PC-9 (cell line): ENCODE results near the gene ATG2A. TPM values are rescaled to one million over a fixed set of nuclear protein-coding genes. Genes with fewer than 3 reads are reported as not detected.

ENCODE experiments used
- BruUV-seq: library from RNA; stranded (reverse); fragments of 400-500 nt; replicated peaks from 2 replicates; lab custom pipeline; 2021; lab: Mats Ljungman, UMichigan
- CTCF ChIA-PET: fragments of 300-600 bp; sonication (Branson Sonifier 250); formaldehyde crosslinking; loops from one replicate; lab custom pipeline; 2022; ENCODE audit warnings: antibody characterized with exemption; lab: Charles Lee
- POLR2A ChIA-PET: fragments of 300-600 bp; sonication (Branson Sonifier 250); formaldehyde crosslinking; loops from one replicate; lab custom pipeline; 2022; ENCODE audit warnings: antibody characterized with exemption; ENCODE audit not compliant: unreplicated experiment; lab: Charles Lee
- DNase-seq, 2 experiments: peaks; one replicate each; pipeline versions ENCODE4 v3.0.0 to v3.0.0-alpha.2; 2015 to 2022; ENCODE audit warnings: mixed read lengths in 1 of 2
- H2AFZ ChIP-seq: fragments of 200-600 bp; sonication (generic); 2 replicates; pipeline ENCODE4 v1.8.1; 2017; ENCODE audit warnings: antibody characterized with exemption
- H3F3A ChIP-seq: fragments of 200-600 bp; sonication (generic); 2 replicates; pipeline ENCODE4 v1.8.1; 2017; ENCODE audit warnings: antibody characterized with exemption, mild to moderate bottlenecking, low read depth; ENCODE audit not compliant: insufficient read depth
- H3K27ac ChIP-seq: fragments of 200-600 bp; sonication (generic); 2 replicates; pipeline ENCODE4 v1.6.1; 2016; ENCODE audit warnings: mixed run types
- H3K27me3 ChIP-seq: fragments of 200-600 bp; sonication (generic); 2 replicates; pipeline ENCODE4 v1.6.1; 2016; ENCODE audit warnings: low read depth, mixed run types; ENCODE audit not compliant: insufficient read depth
- H3K36me3 ChIP-seq: fragments of 200-600 bp; sonication (generic); 2 replicates; pipeline ENCODE4 v1.6.1; 2016; ENCODE audit warnings: low read depth, mixed run types
- H3K4me1 ChIP-seq: fragments of 200-600 bp; sonication (generic); replicated peaks from 2 replicates; pipeline ENCODE4 v1.6.1; 2016; ENCODE audit warnings: mixed run types; ENCODE audit not compliant: insufficient read depth
- H3K4me2 ChIP-seq: fragments of 200-600 bp; sonication (generic); 2 replicates; pipeline ENCODE4 v1.6.1; 2017; ENCODE audit warnings: mixed run types
- H3K4me3 ChIP-seq: fragments of 200-600 bp; sonication (generic); 2 replicates; pipeline ENCODE4 v1.6.1; 2016; ENCODE audit warnings: mixed run types
- H3K79me2 ChIP-seq: fragments of 200-600 bp; sonication (generic); 2 replicates; pipeline ENCODE4 v1.6.1; 2017; ENCODE audit warnings: low read depth, mixed run types
- H3K9me2 ChIP-seq: fragments of 200-600 bp; sonication (generic); 2 replicates; pipeline ENCODE4 v1.8.1; 2017; ENCODE audit warnings: mild to moderate bottlenecking; ENCODE audit not compliant: insufficient read depth
- H3K9me3 ChIP-seq: fragments of 200-600 bp; sonication (generic); 2 replicates; pipeline ENCODE4 v1.8.1; 2016; ENCODE audit warnings: low read depth; ENCODE audit not compliant: insufficient read depth
- H4K20me1 ChIP-seq: fragments of 200-600 bp; sonication (generic); 2 replicates; pipeline ENCODE4 v1.8.1; 2017; ENCODE audit not compliant: insufficient read depth
- EZH2 ChIP-seq: fragments of 200-600 bp; sonication (generic); IDR thresholded peaks from 2 replicates; pipeline ENCODE4 v1.8.0; 2017; ENCODE audit warnings: antibody characterized with exemption, low read depth
- intact Hi-C: fragments of 100-400 bp; cut with micrococcal nuclease; formaldehyde crosslinking; loops from one replicate; pipeline ENCODE4 v1.10.0; 2022; ENCODE audit not compliant: unreplicated experiment
- total RNA-seq: library from RNA; stranded (reverse); gene quantifications from 2 replicates; pipeline ENCODE4 v1.2.3, GENCODE V29; 2021
- TF ChIP-seq, protein P1 (sequence below): fragments of 200-600 bp; sonication (generic); conservative IDR thresholded peaks from 2 replicates; pipeline ENCODE4 v1.6.1; 2017; ENCODE audit warnings: mixed run types, antibody characterized with exemption, mild to moderate bottlenecking, moderate library complexity

Gene ATG2A
- total RNA-seq, 1 experiment from 2014 or later, result 48.2 TPM

- Histone ChIP-seq H3F3A (peaks cover 29% of the 10 kb centered on the region), H3K4me3 (no peak overlapping the region), H3K79me2 (peaks cover 99% of the 10 kb centered on the region), H3K9me2 (no peaks in the 10 kb centered on the region), H2AFZ (no peak overlapping the region), H3K9me3 (no peaks in the 10 kb centered on the region), H3K4me2 (peak overlapping the region; percentile 29; the same call in 1 of the 2 replicates), H3K36me3 (peaks cover 29% of the 10 kb centered on the region), H4K20me1 (peaks cover 75% of the 10 kb centered on the region), H3K4me1 (peaks cover 61% of the 10 kb centered on the region), H3K27me3 (no peaks in the 10 kb centered on the region), H3K27ac (0 out of 2 replicates have a peak overlapping the region, but pooled peaks have one; percentile 7)
- ChIA-PET CTCF (interaction anchor here (1.1 kb wide), 1 partner anchor 23 kb away, joined by 4 read pairs; no protein-coding TSS in a partner anchor), POLR2A (no interaction called here)
- no TSS peak for BruUV-seq
- no peak for DNase-seq
- intact Hi-C loops, result no loop called here
- no peak for TF ChIP-seq EZH2
- TF ChIP-seq, protein P1, sequence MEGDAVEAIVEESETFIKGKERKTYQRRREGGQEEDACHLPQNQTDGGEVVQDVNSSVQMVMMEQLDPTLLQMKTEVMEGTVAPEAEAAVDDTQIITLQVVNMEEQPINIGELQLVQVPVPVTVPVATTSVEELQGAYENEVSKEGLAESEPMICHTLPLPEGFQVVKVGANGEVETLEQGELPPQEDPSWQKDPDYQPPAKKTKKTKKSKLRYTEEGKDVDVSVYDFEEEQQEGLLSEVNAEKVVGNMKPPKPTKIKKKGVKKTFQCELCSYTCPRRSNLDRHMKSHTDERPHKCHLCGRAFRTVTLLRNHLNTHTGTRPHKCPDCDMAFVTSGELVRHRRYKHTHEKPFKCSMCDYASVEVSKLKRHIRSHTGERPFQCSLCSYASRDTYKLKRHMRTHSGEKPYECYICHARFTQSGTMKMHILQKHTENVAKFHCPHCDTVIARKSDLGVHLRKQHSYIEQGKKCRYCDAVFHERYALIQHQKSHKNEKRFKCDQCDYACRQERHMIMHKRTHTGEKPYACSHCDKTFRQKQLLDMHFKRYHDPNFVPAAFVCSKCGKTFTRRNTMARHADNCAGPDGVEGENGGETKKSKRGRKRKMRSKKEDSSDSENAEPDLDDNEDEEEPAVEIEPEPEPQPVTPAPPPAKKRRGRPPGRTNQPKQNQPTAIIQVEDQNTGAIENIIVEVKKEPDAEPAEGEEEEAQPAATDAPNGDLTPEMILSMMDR, result no peak
These were observed 46.0 kb downstream of the ATG2A start for GRCh38 chr11:64870893-64871466.

DNA sequence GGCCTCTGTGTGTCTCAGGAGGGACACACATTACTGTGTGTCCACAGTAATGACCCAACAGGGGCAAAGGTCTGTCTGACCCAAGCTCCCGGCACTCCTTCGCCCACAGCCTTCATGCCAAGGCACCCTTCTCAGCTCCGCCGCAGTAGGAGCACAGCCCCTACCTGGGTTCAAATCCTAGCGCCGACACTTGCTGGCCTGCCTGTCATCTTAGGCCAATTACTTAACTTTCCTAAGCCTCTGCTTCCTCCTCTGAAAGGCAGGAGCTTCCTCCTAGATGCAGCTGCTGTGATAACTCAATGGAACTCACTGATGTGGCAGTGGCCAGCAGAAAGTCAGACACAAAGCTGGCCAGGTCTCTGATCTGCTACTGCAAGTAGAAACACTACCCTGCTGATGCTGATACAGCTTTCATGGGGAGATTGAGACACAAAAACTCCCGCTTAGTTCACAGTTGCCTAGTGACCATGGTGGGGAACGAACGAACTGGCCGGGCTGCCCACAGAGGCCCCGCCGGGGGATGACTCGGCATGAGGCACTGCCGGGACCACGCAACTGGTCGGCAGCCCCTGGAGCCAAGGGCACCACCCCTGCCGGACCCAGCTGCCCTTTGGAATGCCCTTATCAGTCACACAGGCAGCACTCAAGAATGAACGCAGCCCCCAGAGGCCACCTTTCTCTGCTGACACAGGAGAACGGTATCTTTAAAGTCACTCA is 46.7 kb downstream of the ATG2A start:
- H3K27me3 ChIP-seq, result no peaks in the 10 kb centered on the region
- peak overlapping the region; percentile 29; the same call in 1 of the 2 replicates for H3K4me2 ChIP-seq
- peaks cover 34% of the 10 kb centered on the region for H3K36me3 ChIP-seq
- no peaks in the 10 kb centered on the region for H3K9me3 ChIP-seq
- intact Hi-C loops, result no loop called here
- peak; percentile 49 to 69 for DNase-seq
- H3K4me3 ChIP-seq, result no peak overlapping the region
- peaks cover 73% of the 10 kb centered on the region for H4K20me1 ChIP-seq
- no peak overlapping the region for H2AFZ ChIP-seq
- H3K79me2 ChIP-seq, result peaks cover 99% of the 10 kb centered on the region
- POLR2A ChIA-PET, result interaction anchor here (0.6 to 0.7 kb wide), 2 partner anchors 15 to 142 kb away, joined by 3 to 9 read pairs; no protein-coding TSS in a partner anchor
- 0 out of 2 replicates have a peak overlapping the region, but pooled peaks have one; percentile 7 for H3K27ac ChIP-seq
- peaks cover 29% of the 10 kb centered on the region; the same call in 1 of the 2 replicates for H3F3A ChIP-seq
- TF ChIP-seq, protein P1, result no peak
- TF ChIP-seq EZH2, result no peak
- no TSS peak for BruUV-seq
- CTCF ChIA-PET, result interaction anchor here (1.1 kb wide), 1 partner anchor 22 kb away, joined by 4 read pairs; no protein-coding TSS in a partner anchor
- no peaks in the 10 kb centered on the region for H3K9me2 ChIP-seq
- H3K4me1 ChIP-seq, result peaks cover 61% of the 10 kb centered on the region

- no peaks in the 10 kb centered on the region for H3K27me3 ChIP-seq
- H3K9me3 ChIP-seq, result no peaks in the 10 kb centered on the region
- peaks cover 30% of the 10 kb centered on the region; the same call in 1 of the 2 replicates for H3F3A ChIP-seq
- H3K27ac ChIP-seq, result 0 out of 2 replicates have a peak overlapping the region, but pooled peaks have one; percentile 1
- H2AFZ ChIP-seq, result no peak overlapping the region
- peak overlapping the region; percentile 29; the same call in 1 of the 2 replicates for H3K4me2 ChIP-seq
- H4K20me1 ChIP-seq, result peaks cover 67% of the 10 kb centered on the region
- CTCF ChIA-PET, result interaction anchor here (1.1 to 2.3 kb wide), 3 partner anchors 18 to 22 kb away, joined by 3 to 11 read pairs (median 4); no protein-coding TSS in a partner anchor
- DNase-seq, result no peak
- TF ChIP-seq EZH2, result no peak
- TF ChIP-seq, protein P1, result no peak
- H3K4me1 ChIP-seq, result peaks cover 60% of the 10 kb centered on the region
- POLR2A ChIA-PET, result interaction anchor here (0.6 to 2.0 kb wide), 8 partner anchors 7 to 1330 kb away, joined by 3 to 21 read pairs (median 9); partner anchors contain the start of gene SF1
- intact Hi-C loops, result loop anchor here (1.0 kb wide), 1 partner anchor 8 kb away; no protein-coding TSS in a partner anchor
- H3K79me2 ChIP-seq, result peaks cover 99% of the 10 kb centered on the region
- no peak overlapping the region for H3K4me3 ChIP-seq
- H3K36me3 ChIP-seq, result peaks cover 34% of the 10 kb centered on the region
- no peaks in the 10 kb centered on the region for H3K9me2 ChIP-seq
- BruUV-seq, result no TSS peak
These were observed 47.3 kb downstream of the ATG2A start for GRCh38 chr11:64869571-64870175.
